GM23338 (cell line): ENCODE results near the gene KDM6B. TPM values are rescaled to one million over a fixed set of nuclear protein-coding genes. Genes with fewer than 3 reads are reported as not detected.
"Not testable (repeated sequence)": the region's sequence is repeated elsewhere in the genome, so short reads cannot be mapped to it uniquely, and the experiment has no call there.

Experiments used
- ATAC-seq: fragments of 200-7000 bp; cut with Tn5 transposase; 3 replicates; pipeline ENCODE4 v1.9.1; 2020
- DNase-seq: peaks from one replicate; pipeline ENCODE4 v3.0.0-alpha.2; 2015; ENCODE audit warnings: low spot score
- H2AFZ ChIP-seq: fragments of 200-600 bp; sonication (generic); 2 replicates; pipeline ENCODE4 v1.8.0; 2016; ENCODE audit warnings: antibody characterized with exemption, mild to moderate bottlenecking, moderate library complexity
- H3F3A ChIP-seq: fragments of 200-600 bp; sonication (generic); replicated peaks from 2 replicates; pipeline ENCODE4 v1.8.0; 2017; ENCODE audit warnings: antibody characterized with exemption, mixed run types, low read depth
- H3K27ac ChIP-seq: fragments of 200-600 bp; sonication (generic); 2 replicates; pipeline ENCODE4 v1.6.1; 2016; ENCODE audit warnings: low read depth
- H3K27me3 ChIP-seq: fragments of 200-600 bp; sonication (generic); 2 replicates; pipeline ENCODE4 v1.8.0; 2016; ENCODE audit warnings: mild to moderate bottlenecking, mixed run types, moderate library complexity; ENCODE audit not compliant: insufficient read depth
- H3K36me3 ChIP-seq: fragments of 200-600 bp; sonication (generic); 2 replicates; pipeline ENCODE4 v1.8.0; 2016; ENCODE audit warnings: mild to moderate bottlenecking; ENCODE audit not compliant: insufficient read depth
- H3K4me1 ChIP-seq: fragments of 200-600 bp; sonication (generic); 2 replicates; pipeline ENCODE4 v1.8.0; 2016; ENCODE audit warnings: mild to moderate bottlenecking, moderate library complexity; ENCODE audit not compliant: insufficient read depth
- H3K4me2 ChIP-seq: fragments of 200-600 bp; sonication (generic); 2 replicates; pipeline ENCODE4 v1.7.1; 2017; ENCODE audit warnings: mixed run types
- H3K4me3 ChIP-seq: fragments of 200-600 bp; sonication (generic); 2 replicates; pipeline ENCODE4 v1.6.1; 2016; ENCODE audit warnings: mixed run types
- H3K79me2 ChIP-seq: fragments of 200-600 bp; sonication (generic); replicated peaks from 2 replicates; pipeline ENCODE4 v1.8.0; 2017; ENCODE audit warnings: mild to moderate bottlenecking; ENCODE audit not compliant: insufficient read depth
- H3K9me2 ChIP-seq: fragments of 200-600 bp; sonication (generic); 2 replicates; pipeline ENCODE4 v1.8.0; 2017; ENCODE audit not compliant: insufficient read depth
- H4K20me1 ChIP-seq: fragments of 200-600 bp; sonication (generic); replicated peaks from 2 replicates; pipeline ENCODE4 v1.8.0; 2017; ENCODE audit warnings: mild to moderate bottlenecking; ENCODE audit not compliant: insufficient read depth
- H3K27ac Mint-ChIP-seq: 2 replicates; pipeline ENCODE4 v1.8.0; 2020; ENCODE audit warnings: inconsistent platforms, mild to moderate bottlenecking, moderate library complexity, mixed read lengths
- H3K27me3 Mint-ChIP-seq: 3 replicates; pipeline ENCODE4 v1.8.0; 2022; ENCODE audit warnings: low read depth, mild to moderate bottlenecking, moderate library complexity, mixed read lengths, inconsistent platforms; ENCODE audit not compliant: insufficient read depth, poor library complexity
- H3K36me3 Mint-ChIP-seq: 3 replicates; pipeline ENCODE4 v1.8.0; 2021; ENCODE audit warnings: low read depth, mild to moderate bottlenecking, inconsistent platforms, moderate library complexity, mixed read lengths
- H3K4me1 Mint-ChIP-seq: 3 replicates; pipeline ENCODE4 v1.8.0; 2020; ENCODE audit warnings: mild to moderate bottlenecking, inconsistent platforms, mixed read lengths
- H3K4me3 Mint-ChIP-seq: 3 replicates; pipeline ENCODE4 v1.8.0; 2021; ENCODE audit warnings: moderate library complexity, mild to moderate bottlenecking, inconsistent platforms, mixed read lengths
- H3K9me3 Mint-ChIP-seq: 3 replicates; pipeline ENCODE4 v1.8.0; 2020; ENCODE audit warnings: moderate library complexity, mild to moderate bottlenecking, inconsistent platforms, mixed read lengths
- CREB1 ChIP-seq: fragments of 250-450 bp; sonication (Bioruptor Pico); IDR thresholded peaks from 2 replicates; pipeline ENCODE4 v1.5.0; 2020; ENCODE audit warnings: low read depth, mild to moderate bottlenecking, moderate library complexity
- EZH2 ChIP-seq: fragments of 200-600 bp; sonication (generic); IDR thresholded peaks from one replicate; pipeline ENCODE4 v1.8.0; 2017; ENCODE audit warnings: antibody characterized with exemption, mild to moderate bottlenecking, low read depth; ENCODE audit not compliant: unreplicated experiment
- JUNB ChIP-seq: IDR thresholded peaks from one replicate; pipeline ENCODE4 v1.6.1; 2016; ENCODE audit warnings: antibody characterized with exemption; ENCODE audit not compliant: unreplicated experiment
- NANOG ChIP-seq: IDR thresholded peaks from 2 replicates; pipeline ENCODE4 v1.6.1; 2016; ENCODE audit warnings: antibody characterized with exemption, borderline replicate concordance
- POLR2AphosphoS5 ChIP-seq: IDR thresholded peaks from 2 replicates; pipeline ENCODE4 v1.6.1; 2016; ENCODE audit warnings: antibody characterized with exemption, low read depth
- STAT1 ChIP-seq: IDR thresholded peaks from one replicate; pipeline ENCODE4 v1.6.1; 2016; ENCODE audit warnings: antibody characterized with exemption; ENCODE audit not compliant: unreplicated experiment
- ZNF114 ChIP-seq: fragments of 250-450 bp; sonication (Bioruptor Pico); IDR thresholded peaks from 2 replicates; pipeline ENCODE4 v1.5.0; 2020; ENCODE audit warnings: mild to moderate bottlenecking, moderate library complexity
- polyA plus RNA-seq: library from polyadenylated mRNA; unstranded; fragments of >200 nt; fragmentation: Nextera tagmentation; extraction: Ambion mirVana; gene quantifications from 2 replicates; pipeline ENCODE4 v1.2.1, GENCODE V29; 2016
- total RNA-seq: library from RNA; depleted of rRNA; stranded (reverse); fragments of >200 nt; shearing (Covaris generic); gene quantifications from 2 replicates; pipeline ENCODE4 v1.2.3, GENCODE V29; 2014
- TF ChIP-seq, protein P1 (sequence below): IDR thresholded peaks from one replicate; pipeline ENCODE4 v1.6.1; 2018; ENCODE audit warnings: antibody characterized with exemption; ENCODE audit not compliant: unreplicated experiment
- TF ChIP-seq, protein P2 (sequence below): IDR thresholded peaks from 2 replicates; pipeline ENCODE4 v1.6.1; 2016; ENCODE audit warnings: antibody characterized with exemption

The KDM6B gene
- total and polyA plus RNA-seq, 2 experiments from 2014 or later: 1.1 to 1.4 TPM

DNA sequence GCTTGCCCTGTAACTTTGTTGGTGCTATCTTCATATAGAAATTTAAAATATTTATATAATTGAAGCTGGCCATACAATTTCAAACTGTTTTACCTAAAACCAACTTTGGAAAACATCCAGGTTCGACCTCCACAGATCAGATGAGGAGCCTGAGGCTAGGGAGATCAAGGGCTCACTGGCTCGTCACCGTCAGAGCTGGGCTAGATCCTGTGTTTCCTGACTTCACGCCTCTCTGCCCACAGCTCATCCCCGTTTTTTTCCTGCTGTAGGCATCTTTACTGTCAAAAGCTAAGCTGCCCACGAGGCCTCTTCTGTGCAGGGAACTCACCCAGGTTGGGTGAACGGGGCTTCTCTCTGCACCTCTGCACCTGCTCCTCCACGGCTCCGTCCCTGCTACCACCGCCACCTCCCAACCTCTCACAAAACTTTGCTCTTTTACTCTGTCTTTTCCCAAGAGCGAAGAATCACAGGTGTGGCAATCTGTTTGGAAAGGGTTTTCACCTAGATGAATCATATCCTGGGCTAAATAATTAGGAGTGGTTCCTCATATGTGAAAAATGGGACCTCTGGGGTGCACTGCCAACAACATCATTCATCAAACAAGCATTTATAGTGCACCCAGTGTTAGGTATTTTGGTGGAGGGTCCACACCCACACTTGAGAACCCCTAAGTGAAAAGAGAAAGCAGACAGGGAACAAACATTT is 24.8 kb upstream of the KDM6B start:
- Histone ChIP-seq H3K4me3 (no peak overlapping the region), H3K4me1 (no peaks in the 10 kb centered on the region), H3K36me3 (no peaks in the 10 kb centered on the region), H3K27ac (no peak overlapping the region), H4K20me1 (no peaks in the 10 kb centered on the region), H3K79me2 (no peaks in the 10 kb centered on the region), H3K27me3 (no peaks in the 10 kb centered on the region), H3K9me2 (no peaks in the 10 kb centered on the region), H3K4me2 (no peak overlapping the region), H2AFZ (no peak overlapping the region), H3F3A (no peaks in the 10 kb centered on the region)
- Mint-ChIP-seq H3K27ac (no peak overlapping the region), H3K4me1 (no peaks in the 10 kb centered on the region), H3K36me3 (no peaks in the 10 kb centered on the region), H3K9me3 (no peaks in the 10 kb centered on the region; the same call in 2 of the 3 replicates), H3K27me3 (peaks cover 4% of the 10 kb centered on the region), H3K4me3 (no peak overlapping the region)
- DNase-seq (no peak), ATAC-seq (no peak)
- no peak for TF ChIP-seq NANOG
- no peak for TF ChIP-seq CREB1 (CRISPR knock-in tag)
- no peak for TF ChIP-seq JUNB
- TF ChIP-seq, protein P1, sequence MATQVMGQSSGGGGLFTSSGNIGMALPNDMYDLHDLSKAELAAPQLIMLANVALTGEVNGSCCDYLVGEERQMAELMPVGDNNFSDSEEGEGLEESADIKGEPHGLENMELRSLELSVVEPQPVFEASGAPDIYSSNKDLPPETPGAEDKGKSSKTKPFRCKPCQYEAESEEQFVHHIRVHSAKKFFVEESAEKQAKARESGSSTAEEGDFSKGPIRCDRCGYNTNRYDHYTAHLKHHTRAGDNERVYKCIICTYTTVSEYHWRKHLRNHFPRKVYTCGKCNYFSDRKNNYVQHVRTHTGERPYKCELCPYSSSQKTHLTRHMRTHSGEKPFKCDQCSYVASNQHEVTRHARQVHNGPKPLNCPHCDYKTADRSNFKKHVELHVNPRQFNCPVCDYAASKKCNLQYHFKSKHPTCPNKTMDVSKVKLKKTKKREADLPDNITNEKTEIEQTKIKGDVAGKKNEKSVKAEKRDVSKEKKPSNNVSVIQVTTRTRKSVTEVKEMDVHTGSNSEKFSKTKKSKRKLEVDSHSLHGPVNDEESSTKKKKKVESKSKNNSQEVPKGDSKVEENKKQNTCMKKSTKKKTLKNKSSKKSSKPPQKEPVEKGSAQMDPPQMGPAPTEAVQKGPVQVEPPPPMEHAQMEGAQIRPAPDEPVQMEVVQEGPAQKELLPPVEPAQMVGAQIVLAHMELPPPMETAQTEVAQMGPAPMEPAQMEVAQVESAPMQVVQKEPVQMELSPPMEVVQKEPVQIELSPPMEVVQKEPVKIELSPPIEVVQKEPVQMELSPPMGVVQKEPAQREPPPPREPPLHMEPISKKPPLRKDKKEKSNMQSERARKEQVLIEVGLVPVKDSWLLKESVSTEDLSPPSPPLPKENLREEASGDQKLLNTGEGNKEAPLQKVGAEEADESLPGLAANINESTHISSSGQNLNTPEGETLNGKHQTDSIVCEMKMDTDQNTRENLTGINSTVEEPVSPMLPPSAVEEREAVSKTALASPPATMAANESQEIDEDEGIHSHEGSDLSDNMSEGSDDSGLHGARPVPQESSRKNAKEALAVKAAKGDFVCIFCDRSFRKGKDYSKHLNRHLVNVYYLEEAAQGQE: no peak
- no peak for TF ChIP-seq STAT1
- no peak for TF ChIP-seq ZNF114 (CRISPR knock-in tag)
- no peak for TF ChIP-seq POLR2AphosphoS5
- TF ChIP-seq, protein P2, sequence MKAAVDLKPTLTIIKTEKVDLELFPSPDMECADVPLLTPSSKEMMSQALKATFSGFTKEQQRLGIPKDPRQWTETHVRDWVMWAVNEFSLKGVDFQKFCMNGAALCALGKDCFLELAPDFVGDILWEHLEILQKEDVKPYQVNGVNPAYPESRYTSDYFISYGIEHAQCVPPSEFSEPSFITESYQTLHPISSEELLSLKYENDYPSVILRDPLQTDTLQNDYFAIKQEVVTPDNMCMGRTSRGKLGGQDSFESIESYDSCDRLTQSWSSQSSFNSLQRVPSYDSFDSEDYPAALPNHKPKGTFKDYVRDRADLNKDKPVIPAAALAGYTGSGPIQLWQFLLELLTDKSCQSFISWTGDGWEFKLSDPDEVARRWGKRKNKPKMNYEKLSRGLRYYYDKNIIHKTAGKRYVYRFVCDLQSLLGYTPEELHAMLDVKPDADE: no peak
- TF ChIP-seq EZH2: no peak

DNA sequence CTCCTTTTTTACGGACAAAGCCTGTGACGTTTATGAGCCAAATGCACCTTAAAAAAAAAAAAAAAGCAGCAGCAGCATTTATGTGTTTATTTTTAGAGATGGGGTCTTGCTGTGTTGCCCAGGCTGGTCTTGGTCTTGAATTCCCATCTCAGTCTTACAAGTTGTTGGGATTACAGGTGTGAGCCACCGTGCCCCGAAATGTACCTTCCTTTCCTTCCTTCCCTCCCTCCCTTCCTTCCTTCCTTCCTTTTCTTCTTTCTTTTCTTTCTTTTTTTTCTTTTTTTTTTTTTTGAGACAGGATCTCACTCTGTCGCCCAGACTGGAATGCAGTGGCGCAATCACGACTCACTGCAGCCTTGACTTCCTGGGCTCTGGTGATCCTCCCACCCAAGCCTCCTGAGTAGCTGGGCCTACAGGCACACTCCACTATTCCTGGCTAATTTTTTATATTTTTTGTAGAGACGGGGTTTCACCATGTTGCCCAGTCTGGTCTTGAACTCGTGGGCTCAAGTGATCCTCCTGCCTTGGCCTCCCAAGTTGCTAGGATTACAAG is 24.1 kb upstream of the KDM6B start:
- H4K20me1 ChIP-seq, H3K36me3 ChIP-seq, DNase-seq, H3K36me3 Mint-ChIP-seq, H3K27me3 Mint-ChIP-seq, H3K4me3 Mint-ChIP-seq, H3K79me2 ChIP-seq, H3K9me2 ChIP-seq, H3K4me1 Mint-ChIP-seq, H3K27ac Mint-ChIP-seq, H3K4me1 ChIP-seq, H3K4me2 ChIP-seq, H3K27ac ChIP-seq, ATAC-seq, H3F3A ChIP-seq, H3K4me3 ChIP-seq, H3K9me3 Mint-ChIP-seq, H3K27me3 ChIP-seq, H2AFZ ChIP-seq: not testable (repeated sequence)
